GM12891 (cell line): ENCODE results near the gene DPF1.

ENCODE experiments used
- DNase-seq: peaks from one replicate; pipeline ENCODE4 v3.0.0; 2011; ENCODE audit warnings: low spot score; ENCODE audit not compliant: insufficient read length
- FAIRE-seq: peaks from 2 replicates; lab custom pipeline; 2011; peaks lifted over from hg19 to GRCh38; lab: Jason Lieb, UNC
- PAX5 ChIP-seq: IDR thresholded peaks from 2 replicates; pipeline ENCODE4 v1.6.1; 2011; ENCODE audit warnings: low read length, moderate library complexity, mild to moderate bottlenecking; ENCODE audit not compliant: insufficient read depth, severe bottlenecking
- POLR2A ChIP-seq: IDR thresholded peaks from 2 replicates; pipeline ENCODE4 v1.6.1; 2011; ENCODE audit warnings: low read depth, low read length, control low read depth
- POLR2AphosphoS5 ChIP-seq: IDR thresholded peaks from 2 replicates; pipeline ENCODE4 v1.6.1; 2011; ENCODE audit warnings: low read depth, low read length, control low read depth
- POU2F2 ChIP-seq: IDR thresholded peaks from 2 replicates; pipeline ENCODE4 v1.6.1; 2011; ENCODE audit warnings: low read depth, mild to moderate bottlenecking, control low read depth, low read length, moderate library complexity
- SPI1 ChIP-seq: IDR thresholded peaks from 2 replicates; pipeline ENCODE4 v1.6.1; 2011; ENCODE audit warnings: low read depth, low read length, control low read depth
- TAF1 ChIP-seq: IDR thresholded peaks from 2 replicates; pipeline ENCODE4 v1.6.1; 2011; ENCODE audit warnings: low read depth, low read length, control low read depth

Gene DPF1

DNA sequence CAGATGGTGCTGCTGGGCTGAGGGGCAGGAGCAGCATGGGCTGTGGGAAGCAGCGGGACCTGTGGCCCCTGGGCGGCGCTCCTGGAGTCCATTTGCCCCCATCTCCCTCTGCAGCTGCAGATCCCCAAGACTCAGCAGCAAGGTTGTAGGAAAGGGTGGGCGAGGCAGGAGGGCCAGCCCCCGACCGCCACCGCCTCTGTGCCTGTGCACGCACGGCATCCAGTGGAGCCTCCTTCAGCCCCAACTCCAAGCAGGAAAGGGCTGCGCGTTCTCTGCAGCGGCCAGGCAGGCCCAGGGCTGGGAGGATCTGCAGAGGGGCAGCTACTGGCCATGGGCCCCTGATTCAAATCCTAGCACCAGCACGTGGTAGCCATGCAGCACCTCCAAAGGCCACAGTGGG, 20.8 kb downstream of the DPF1 start:
- no peak for TF ChIP-seq SPI1
- no peak for TF ChIP-seq POLR2AphosphoS5
- no peak for FAIRE-seq
- DNase-seq = no peak

DNA sequence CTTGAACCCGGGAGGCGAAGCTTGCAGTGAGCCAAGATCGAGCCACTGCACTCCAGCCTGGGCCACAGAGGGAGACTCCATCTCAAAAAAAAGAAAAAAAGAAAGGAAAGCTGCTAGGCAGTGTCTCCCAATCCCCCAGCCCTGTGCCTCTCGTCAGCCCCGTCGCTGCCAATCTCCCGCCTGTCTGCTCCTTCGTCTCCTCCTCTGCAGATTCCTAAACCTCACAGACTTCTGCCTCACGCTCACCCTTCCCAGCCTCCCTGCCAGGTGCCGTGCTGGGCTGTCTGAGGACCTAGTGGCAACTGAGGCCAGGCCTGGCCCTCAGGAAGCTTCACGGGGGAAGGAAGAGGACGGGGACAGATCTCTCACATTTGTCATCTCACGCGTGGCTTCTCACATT, 21.5 kb downstream of the DPF1 start:
- DNase-seq (no peak), FAIRE-seq (no peak)
- TF ChIP-seq POU2F2 = no peak

DNA sequence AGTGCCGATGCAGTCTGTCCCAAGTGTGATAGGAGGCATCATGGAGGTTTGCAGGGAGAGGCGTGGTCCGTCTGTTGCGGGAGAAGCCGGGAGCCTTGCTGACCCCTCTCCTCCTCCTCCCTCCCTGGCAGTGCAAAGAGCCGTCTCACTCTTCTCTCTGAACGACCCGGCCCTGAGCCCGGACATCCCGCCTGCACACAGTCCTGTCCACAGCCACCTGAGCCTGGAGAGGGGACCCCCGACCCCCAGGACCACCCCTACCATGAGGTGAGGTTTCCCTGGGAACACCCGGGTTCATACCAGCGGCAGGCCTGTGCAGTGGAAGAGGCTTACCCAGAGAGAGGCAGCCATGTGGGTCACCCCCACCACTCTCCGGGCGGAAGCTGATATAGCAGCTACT, 22.3 kb downstream of the DPF1 start:
- DNase-seq = no peak
- FAIRE-seq = no peak
- no peak for TF ChIP-seq TAF1
- TF ChIP-seq SPI1 = no peak
- TF ChIP-seq POLR2A = no peak
- TF ChIP-seq POU2F2 = no peak
- no peak for TF ChIP-seq PAX5
- no peak for TF ChIP-seq POLR2AphosphoS5

DNA sequence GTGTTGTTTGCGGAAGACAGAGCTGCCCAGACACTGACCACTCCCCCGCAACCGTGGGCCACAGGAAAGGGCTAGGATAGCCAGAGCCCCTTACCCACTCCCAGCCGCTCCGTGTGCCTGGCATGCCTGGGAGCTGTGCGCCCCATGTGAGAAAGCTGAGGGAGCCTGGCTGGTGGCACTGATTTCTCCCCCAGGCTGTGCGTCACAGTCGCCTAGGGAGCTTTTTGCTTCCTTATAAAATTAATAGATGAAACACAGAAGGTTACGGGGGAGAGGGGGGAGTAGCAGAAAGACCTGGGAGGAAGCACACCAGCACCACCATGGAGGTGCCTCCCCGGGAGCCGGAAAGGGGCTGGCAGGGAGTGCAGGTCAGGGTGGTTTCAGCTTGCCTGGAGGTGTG, 24.7 kb downstream of the DPF1 start:
- DNase-seq (no peak), FAIRE-seq (no peak)
- TF ChIP-seq POLR2AphosphoS5 (no peak), POLR2A (no peak), PAX5 (no peak), POU2F2 (no peak), TAF1 (no peak), SPI1 (no peak)

DNA sequence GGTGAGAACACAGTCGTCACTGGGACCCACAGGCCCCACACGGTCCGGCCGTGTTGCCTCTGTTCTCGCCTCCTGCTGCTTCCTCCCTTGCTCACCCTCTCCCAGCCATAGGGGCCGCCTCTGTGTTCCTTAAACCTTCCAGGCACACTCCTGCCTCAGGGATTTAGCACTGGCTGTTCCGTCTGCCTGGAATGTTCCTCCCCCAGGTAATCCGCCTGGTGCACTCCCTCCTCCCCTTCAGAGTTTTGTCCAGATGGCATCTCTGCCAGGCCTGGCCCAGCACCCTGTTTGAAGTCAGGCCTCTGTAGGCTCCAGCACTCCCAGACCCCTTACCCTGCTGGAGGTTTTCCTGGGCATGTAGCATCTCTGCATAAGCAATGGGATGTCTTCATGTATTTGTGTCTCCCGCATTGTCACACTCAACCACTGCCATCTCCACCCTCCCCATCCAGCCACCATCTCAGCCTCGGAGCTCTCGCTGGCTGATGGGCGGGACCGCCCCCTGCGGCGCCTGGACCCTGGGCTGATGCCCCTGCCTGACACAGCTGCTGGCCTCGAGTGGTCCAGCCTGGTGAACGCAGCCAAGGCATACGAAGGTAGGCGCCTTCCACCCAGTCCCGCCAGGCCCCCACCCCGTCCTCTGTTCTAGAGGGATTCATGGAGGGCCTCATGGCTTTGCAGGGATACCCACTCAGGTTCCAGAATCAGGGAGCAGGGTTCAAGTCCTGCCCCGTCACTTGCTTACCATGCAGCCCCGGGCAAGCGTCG, 25.9 kb downstream of the DPF1 start:
- no peak for DNase-seq
- FAIRE-seq = no peak
- TF ChIP-seq PAX5 (no peak), TAF1 (no peak), POU2F2 (no peak), POLR2AphosphoS5 (no peak), POLR2A (no peak), SPI1 (no peak)

DNA sequence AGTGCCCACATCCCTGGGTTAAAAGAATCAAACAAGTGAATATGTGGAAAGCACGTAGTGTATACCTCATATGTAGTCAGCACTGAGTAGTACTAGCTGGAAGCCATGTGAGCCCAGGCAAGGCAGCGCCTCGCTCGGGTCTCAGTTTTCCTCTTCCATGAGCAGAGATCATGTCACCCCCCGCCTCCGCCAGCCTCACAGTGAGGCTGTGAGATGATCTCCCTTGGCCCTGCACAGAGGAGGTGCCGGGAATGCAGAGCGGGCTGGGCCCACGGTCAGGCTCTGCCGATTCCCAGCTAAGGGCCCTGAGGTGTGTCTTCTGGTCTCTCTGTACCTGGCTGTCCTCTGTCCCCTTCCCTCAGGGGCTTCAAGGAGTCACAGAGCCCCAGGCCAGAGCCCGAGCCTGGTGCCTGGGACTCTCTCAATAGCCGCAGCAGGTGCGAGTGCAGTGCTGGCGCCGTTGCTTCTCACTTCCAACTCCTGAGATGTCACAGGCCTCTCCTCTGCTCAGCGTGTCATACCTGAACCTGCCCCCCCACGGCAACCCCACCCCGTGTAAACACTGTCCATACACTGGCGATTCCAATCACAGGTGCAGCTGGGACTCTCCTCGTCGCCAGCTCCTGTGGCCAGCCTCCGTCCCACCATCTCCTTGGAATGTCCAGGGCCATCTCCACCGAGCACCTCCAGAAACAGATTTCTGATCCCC, 26.9 kb downstream of the DPF1 start:
- DNase-seq (no peak), FAIRE-seq (no peak)
- no peak for TF ChIP-seq POLR2AphosphoS5

DNA sequence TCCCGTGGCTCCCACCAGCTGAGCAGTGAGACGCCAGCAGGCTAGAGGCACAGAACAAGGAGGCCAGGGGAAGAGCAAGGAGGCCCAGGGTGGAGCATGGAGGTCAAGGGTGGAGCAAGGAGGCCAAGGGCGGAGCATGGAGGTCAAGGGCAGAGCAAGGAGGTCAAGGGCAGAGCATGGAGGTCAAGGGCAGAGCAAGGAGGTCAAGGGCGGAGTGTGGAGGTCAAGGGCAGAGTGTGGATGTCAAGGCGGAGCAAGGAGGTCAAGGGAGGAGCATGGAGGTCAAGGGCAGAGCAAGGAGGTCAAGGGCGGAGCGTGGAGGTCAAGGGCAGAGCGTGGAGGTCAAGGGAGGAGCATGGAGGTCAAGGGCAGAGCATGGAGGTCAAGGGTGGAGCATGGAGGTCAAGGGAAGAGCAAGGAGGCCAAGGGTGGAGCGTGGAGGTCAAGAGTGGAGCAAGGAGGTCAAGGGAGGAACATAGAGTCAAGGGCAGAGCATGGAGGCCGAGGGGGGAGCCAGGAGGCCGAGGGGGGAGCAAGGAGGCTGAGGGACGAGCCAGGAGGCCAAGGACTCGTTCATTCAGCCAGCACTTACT, 27.7 kb downstream of the DPF1 start:
- TF ChIP-seq POLR2AphosphoS5 (no peak), POLR2A (no peak), PAX5 (no peak)
- no peak for DNase-seq
- FAIRE-seq = no peak

DNA sequence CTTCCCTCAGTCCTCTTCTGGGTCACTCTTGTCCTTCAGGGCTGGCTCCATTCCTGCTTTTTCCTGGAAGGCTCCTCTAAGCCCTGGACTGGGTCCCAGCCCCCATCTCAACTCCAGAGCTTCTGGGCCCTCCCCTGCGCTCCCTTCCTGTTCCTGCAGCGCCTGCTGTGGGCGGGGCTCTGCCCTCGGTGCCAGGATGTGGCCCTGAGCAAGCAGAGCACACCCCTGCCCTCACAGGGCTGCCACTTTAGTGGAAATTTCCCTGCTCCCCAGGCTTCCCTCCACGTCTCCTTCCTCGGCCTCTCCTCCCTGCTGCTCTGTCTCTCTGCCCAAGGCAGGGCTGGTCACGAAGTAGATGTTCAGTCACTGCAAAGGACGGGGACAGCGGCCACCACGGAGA, 28.8 kb downstream of the DPF1 start:
- no peak for TF ChIP-seq PAX5
- no peak for TF ChIP-seq TAF1
- no peak for TF ChIP-seq POLR2A
- no peak for TF ChIP-seq SPI1
- TF ChIP-seq POLR2AphosphoS5 = no peak
- no peak for TF ChIP-seq POU2F2

DNA sequence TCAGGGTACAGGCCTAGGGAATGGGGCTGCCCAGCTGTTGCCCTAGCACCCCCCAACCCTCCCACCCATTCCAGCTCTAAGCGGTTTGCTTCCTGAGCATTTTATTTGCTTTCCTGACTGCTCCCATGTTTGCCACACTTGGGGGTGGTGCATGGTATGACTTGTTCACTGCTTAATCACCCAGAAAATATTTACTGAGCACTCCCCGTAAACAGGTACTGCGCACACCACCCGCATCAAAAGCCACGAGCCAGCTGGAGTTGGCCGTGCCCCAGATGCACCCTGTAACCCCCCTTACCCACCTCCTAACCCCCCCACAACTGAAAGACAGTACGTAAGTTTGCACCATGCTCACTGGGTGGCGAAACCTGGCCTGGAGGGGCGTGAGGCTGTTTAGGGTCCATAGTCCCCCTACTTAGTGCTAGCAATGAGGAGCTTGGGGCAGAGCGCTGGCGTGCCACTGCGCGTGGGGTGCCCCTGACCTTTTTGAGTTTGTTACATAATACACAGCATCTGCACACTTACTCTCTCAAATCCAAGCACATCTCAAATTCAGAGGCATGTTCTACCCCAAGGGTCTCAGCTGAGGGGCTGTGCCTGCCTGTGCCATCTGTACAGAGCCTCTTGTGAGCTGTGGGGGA, 29.8 kb downstream of the DPF1 start:
- FAIRE-seq (no peak), DNase-seq (no peak)
- no peak for TF ChIP-seq SPI1

More for the DNA sequence above, 28.8 kb downstream of the DPF1 start:
- no peak for DNase-seq
- no peak for FAIRE-seq

DNA sequence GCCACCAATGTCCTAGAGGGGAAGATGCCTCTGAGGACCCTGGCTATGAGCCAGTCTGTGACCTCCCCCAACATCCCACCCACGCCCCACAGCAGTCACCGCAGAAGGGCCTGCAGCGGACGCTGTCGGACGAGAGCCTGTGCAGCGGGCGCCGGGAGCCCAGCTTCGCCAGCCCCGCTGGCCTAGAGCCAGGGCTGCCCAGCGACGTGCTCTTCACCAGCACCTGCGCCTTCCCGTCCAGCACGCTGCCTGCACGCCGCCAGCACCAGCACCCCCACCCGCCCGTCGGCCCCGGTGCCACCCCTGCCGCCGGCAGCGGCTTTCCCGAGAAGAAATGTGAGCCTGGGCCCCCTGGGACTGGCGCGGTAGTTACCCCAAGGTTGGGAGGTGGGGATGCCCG, 30.6 kb downstream of the DPF1 start:
- DNase-seq (no peak), FAIRE-seq (no peak)
- TF ChIP-seq POLR2AphosphoS5 = no peak
- TF ChIP-seq POU2F2 = no peak
- TF ChIP-seq PAX5 = no peak
